Caco-2 (cell line): ENCODE data around the gene RAB3IL1. TPM values are rescaled to one million over a fixed set of nuclear protein-coding genes. Genes with fewer than 3 reads are reported as not detected.

Source experiments
- BruUV-seq: library from RNA; stranded (reverse); fragments of 400-500 nt; replicated peaks from 2 replicates; lab custom pipeline; 2021; lab: Mats Ljungman, UMichigan
- CTCF ChIA-PET: fragments of 300-600 bp; sonication (Branson Sonifier 250); formaldehyde crosslinking; loops from one replicate; lab custom pipeline; 2022; ENCODE audit warnings: antibody characterized with exemption; lab: Charles Lee
- POLR2A ChIA-PET: fragments of 300-600 bp; sonication (Branson Sonifier 250); formaldehyde crosslinking; loops from one replicate; lab custom pipeline; 2022; ENCODE audit warnings: antibody characterized with exemption; lab: Charles Lee
- DNase-seq, 2 experiments: peaks; one replicate each; pipeline versions ENCODE4 v3.0.0 to v3.0.0-alpha.2; 2020 to 2022
- H3K27me3 ChIP-seq: replicated peaks from 2 replicates; pipeline ENCODE4 v1.6.0; 2011; ENCODE audit warnings: low read length; ENCODE audit not compliant: control insufficient read depth, insufficient read depth
- H3K36me3 ChIP-seq: 2 replicates; pipeline ENCODE4 v1.5.1; 2011; ENCODE audit warnings: low read length; ENCODE audit not compliant: control insufficient read depth, insufficient read depth
- H3K4me1 ChIP-seq: fragments of 250-450 bp; sonication (Bioruptor Pico); 2 replicates; pipeline ENCODE4 v1.5.1; 2020; ENCODE audit warnings: mild to moderate bottlenecking
- H3K4me3 ChIP-seq: 2 replicates; pipeline ENCODE4 v1.5.1; 2011; ENCODE audit warnings: low read depth, mild to moderate bottlenecking, control low read depth, low read length
- H3K9me3 ChIP-seq: fragments of 250-450 bp; sonication (Bioruptor Pico); 2 replicates; pipeline ENCODE4 v1.5.1; 2020; ENCODE audit warnings: mild to moderate bottlenecking, moderate library complexity
- H3K27ac Mint-ChIP-seq: one replicate; pipeline ENCODE4 v1.8.0; 2022; ENCODE audit warnings: mixed read lengths; ENCODE audit not compliant: unreplicated experiment
- H3K27me3 Mint-ChIP-seq: one replicate; pipeline ENCODE4 v1.8.0; 2022; ENCODE audit warnings: mixed read lengths; ENCODE audit not compliant: insufficient read depth, unreplicated experiment
- H3K36me3 Mint-ChIP-seq: one replicate; pipeline ENCODE4 v1.8.0; 2022; ENCODE audit warnings: mild to moderate bottlenecking, mixed read lengths; ENCODE audit not compliant: insufficient read depth, unreplicated experiment
- H3K4me1 Mint-ChIP-seq: one replicate; pipeline ENCODE4 v1.8.0; 2022; ENCODE audit warnings: low read depth, mixed read lengths; ENCODE audit not compliant: unreplicated experiment
- H3K4me3 Mint-ChIP-seq: one replicate; pipeline ENCODE4 v1.8.0; 2022; ENCODE audit warnings: mild to moderate bottlenecking, moderate library complexity, mixed read lengths; ENCODE audit not compliant: unreplicated experiment
- H3K9me3 Mint-ChIP-seq: one replicate; pipeline ENCODE4 v1.8.0; 2022; ENCODE audit warnings: mixed read lengths; ENCODE audit not compliant: unreplicated experiment
- intact Hi-C: fragments of 100-400 bp; cut with micrococcal nuclease; formaldehyde crosslinking; loops from one replicate; pipeline ENCODE4 v1.10.0; 2022; ENCODE audit not compliant: unreplicated experiment
- total RNA-seq: library from RNA; stranded (reverse); gene quantifications from 2 replicates; pipeline ENCODE4 v1.2.3, GENCODE V29; 2022
- TF ChIP-seq, protein P1 (sequence below), 2 experiments: fragments of 200-600 bp in 1 of 2; IDR thresholded peaks; 1 replicate in 1 of 2; 2 replicates in 1 of 2; pipeline versions ENCODE4 v1.5.1 to v1.8.0; 2011 to 2022; ENCODE audit warnings: antibody characterized with exemption in 1 of 2, control low read depth in 1 of 2, inconsistent platforms in 1 of 2, low read depth in 1 of 2, low read length in 1 of 2, mild to moderate bottlenecking in 1 of 2, moderate library complexity in 1 of 2; ENCODE audit not compliant: insufficient read depth in 1 of 2, severe bottlenecking in 1 of 2, unreplicated experiment in 1 of 2

RAB3IL1 gene
- total RNA-seq, 1 experiment from 2014 or later, result 10.6 TPM

DNA sequence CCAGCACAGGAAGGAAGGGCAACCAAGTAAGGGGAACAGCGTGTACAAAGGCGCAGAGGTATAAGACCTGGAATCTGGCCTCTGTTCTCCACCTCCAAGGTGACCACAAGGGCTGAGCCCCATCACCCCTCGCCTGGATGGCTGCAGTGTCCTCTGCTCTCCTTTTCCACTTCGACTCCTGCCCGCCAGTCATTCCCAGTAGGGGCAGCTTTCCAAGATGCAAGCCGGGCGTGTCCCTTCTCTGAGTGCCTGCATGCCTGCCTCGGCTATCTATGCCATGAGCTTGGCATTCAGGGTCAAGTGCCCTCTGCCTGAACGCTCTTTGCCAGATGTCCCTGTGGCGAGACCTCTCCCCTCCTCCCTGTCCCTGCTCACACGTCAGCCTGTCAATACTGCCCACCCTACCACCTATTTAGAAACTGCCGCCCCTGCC is 43.0 kb downstream of the RAB3IL1 start:
- no peak for DNase-seq
- no TSS peak for BruUV-seq
- intact Hi-C loops, result no loop called here
- POLR2A ChIA-PET, result no interaction called here
- H3K27me3 Mint-ChIP-seq, result no peaks in the 10 kb centered on the region
- no peak overlapping the region for H3K27ac Mint-ChIP-seq
- H3K9me3 Mint-ChIP-seq, result no peaks in the 10 kb centered on the region
- Histone ChIP-seq H3K36me3 (no peaks in the 10 kb centered on the region), H3K27me3 (no peaks in the 10 kb centered on the region), H3K9me3 (no peaks in the 10 kb centered on the region), H3K4me1 (peaks cover 6% of the 10 kb centered on the region; the same call in 1 of the 2 replicates), H3K4me3 (no peak overlapping the region)
- H3K4me1 Mint-ChIP-seq, result no peaks in the 10 kb centered on the region
- CTCF ChIA-PET, result interaction anchor here (0.9 kb wide), 1 partner anchor 10 kb away, joined by 6 read pairs; no protein-coding TSS in a partner anchor
- H3K4me3 Mint-ChIP-seq, result no peak overlapping the region
- TF ChIP-seq, protein P1, sequence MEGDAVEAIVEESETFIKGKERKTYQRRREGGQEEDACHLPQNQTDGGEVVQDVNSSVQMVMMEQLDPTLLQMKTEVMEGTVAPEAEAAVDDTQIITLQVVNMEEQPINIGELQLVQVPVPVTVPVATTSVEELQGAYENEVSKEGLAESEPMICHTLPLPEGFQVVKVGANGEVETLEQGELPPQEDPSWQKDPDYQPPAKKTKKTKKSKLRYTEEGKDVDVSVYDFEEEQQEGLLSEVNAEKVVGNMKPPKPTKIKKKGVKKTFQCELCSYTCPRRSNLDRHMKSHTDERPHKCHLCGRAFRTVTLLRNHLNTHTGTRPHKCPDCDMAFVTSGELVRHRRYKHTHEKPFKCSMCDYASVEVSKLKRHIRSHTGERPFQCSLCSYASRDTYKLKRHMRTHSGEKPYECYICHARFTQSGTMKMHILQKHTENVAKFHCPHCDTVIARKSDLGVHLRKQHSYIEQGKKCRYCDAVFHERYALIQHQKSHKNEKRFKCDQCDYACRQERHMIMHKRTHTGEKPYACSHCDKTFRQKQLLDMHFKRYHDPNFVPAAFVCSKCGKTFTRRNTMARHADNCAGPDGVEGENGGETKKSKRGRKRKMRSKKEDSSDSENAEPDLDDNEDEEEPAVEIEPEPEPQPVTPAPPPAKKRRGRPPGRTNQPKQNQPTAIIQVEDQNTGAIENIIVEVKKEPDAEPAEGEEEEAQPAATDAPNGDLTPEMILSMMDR (IDR thresholded peaks at IDR 0.05; ENCODE audit: insufficient read depth in 1 of 2, low read depth in 1 of 2, low read length in 1 of 2, severe bottlenecking in 1 of 2, unreplicated experiment in 1 of 2), result no peak
- no peaks in the 10 kb centered on the region for H3K36me3 Mint-ChIP-seq

DNA sequence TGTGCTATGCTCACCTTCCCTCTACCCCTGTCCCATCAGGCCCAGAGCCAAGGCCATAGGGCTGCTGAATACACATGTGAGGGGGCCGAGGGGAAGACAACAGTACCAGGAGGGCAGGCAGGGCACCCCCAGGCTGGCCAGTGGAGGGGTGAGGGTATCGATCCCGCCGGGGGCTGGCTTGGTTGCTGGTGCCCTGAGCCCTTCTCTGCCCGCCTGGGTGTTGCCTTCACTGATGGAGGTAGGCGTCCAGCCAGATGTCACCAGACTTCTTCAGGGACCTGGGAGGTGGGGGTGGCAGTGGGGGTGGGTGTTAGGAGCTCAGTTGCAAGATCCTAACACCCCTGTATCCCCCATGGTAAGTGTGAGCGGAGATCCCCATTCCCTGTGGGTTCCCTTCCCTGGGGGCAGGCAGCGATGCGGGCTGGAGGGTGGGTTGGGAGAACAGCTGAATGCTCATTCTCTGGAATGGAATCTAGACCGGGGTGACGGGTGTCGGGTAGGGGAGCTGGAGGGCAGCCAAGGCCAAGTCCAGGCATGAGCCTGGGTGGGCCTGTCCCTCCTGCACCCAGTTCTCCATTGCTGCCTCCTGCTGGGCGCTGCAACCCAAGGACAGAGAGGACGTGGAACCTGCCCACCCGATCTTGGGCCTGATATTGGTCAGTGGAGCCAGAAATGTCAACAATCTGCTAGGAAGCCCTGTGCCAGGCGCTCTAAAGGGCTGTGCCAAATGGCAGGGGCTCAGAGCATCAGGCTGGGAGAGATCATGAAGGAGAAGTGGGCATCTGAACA is 43.6 kb downstream of the RAB3IL1 start:
- no TSS peak for BruUV-seq
- H3K4me3 Mint-ChIP-seq, result no peak overlapping the region
- H3K9me3 ChIP-seq, result no peaks in the 10 kb centered on the region
- H3K36me3 Mint-ChIP-seq, result no peaks in the 10 kb centered on the region
- no peaks in the 10 kb centered on the region for H3K27me3 Mint-ChIP-seq
- H3K4me3 ChIP-seq, result no peak overlapping the region
- no peak for DNase-seq
- POLR2A ChIA-PET, result no interaction called here
- no peak overlapping the region for H3K27ac Mint-ChIP-seq
- CTCF ChIA-PET, result no interaction called here
- TF ChIP-seq, protein P1 (IDR thresholded peaks at IDR 0.05; ENCODE audit: insufficient read depth in 1 of 2, low read depth in 1 of 2, low read length in 1 of 2, severe bottlenecking in 1 of 2, unreplicated experiment in 1 of 2), result no peak
- H3K4me1 Mint-ChIP-seq, result no peaks in the 10 kb centered on the region
- H3K36me3 ChIP-seq, result no peaks in the 10 kb centered on the region
- no peaks in the 10 kb centered on the region for H3K9me3 Mint-ChIP-seq
- intact Hi-C loops, result no loop called here
- no peaks in the 10 kb centered on the region for H3K27me3 ChIP-seq
- H3K4me1 ChIP-seq, result peaks cover 6% of the 10 kb centered on the region; the same call in 1 of the 2 replicates

DNA sequence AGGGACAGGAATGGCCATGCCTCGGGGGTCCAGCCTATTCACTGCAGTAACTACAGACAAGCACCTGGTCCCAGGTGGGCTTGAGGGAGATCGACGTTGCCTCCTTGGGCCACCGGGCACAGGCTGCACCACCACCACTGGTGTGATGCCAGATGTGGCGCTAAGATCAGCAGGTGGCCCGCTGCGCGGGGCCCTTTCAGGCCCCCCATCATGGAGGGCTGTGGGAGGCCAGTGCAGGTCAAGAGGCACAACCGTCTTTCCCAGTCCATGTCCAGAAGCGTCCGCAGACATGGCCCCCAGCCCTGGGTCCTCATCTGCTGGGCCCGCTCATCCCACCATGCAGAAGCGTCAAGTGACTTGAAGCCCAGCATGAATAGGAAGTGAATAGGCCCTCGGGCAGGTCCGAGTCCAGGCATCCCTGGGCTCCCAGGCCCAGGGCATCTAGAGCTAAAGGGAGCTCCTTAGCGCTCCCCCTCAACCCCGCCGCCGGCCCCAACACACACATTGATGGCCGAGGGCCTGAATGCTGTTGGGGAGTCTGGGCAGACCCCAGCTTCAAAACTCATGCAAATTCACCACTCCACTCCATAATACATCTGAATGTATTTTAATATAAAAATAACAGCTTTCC is 44.3 kb downstream of the RAB3IL1 start:
- no peak for DNase-seq

More for the DNA sequence above, 44.3 kb downstream of the RAB3IL1 start:
- Mint-ChIP-seq H3K36me3 (no peaks in the 10 kb centered on the region), H3K9me3 (no peaks in the 10 kb centered on the region), H3K27ac (no peak overlapping the region), H3K4me1 (no peaks in the 10 kb centered on the region), H3K4me3 (no peak overlapping the region), H3K27me3 (no peaks in the 10 kb centered on the region)
- TF ChIP-seq, protein P1 (IDR thresholded peaks at IDR 0.05; ENCODE audit: insufficient read depth in 1 of 2, low read depth in 1 of 2, low read length in 1 of 2, severe bottlenecking in 1 of 2, unreplicated experiment in 1 of 2), result no peak
- H3K9me3 ChIP-seq, result no peaks in the 10 kb centered on the region
- peaks cover 6% of the 10 kb centered on the region; the same call in 1 of the 2 replicates for H3K4me1 ChIP-seq
- H3K27me3 ChIP-seq, result no peaks in the 10 kb centered on the region
- no TSS peak for BruUV-seq
- intact Hi-C loops, result no loop called here
- no peaks in the 10 kb centered on the region for H3K36me3 ChIP-seq
- ChIA-PET CTCF (interaction anchor here (1.3 kb wide), 1 partner anchor 76 kb away, joined by 5 read pairs; no protein-coding TSS in a partner anchor), POLR2A (no interaction called here)
- no peak overlapping the region for H3K4me3 ChIP-seq
